Myocyte (in vitro differentiated cells): ENCODE data around the gene PIGR. TPM values are rescaled to one million over a fixed set of nuclear protein-coding genes. Genes with fewer than 3 reads are reported as not detected.

Experiments used
- DNase-seq: peaks from one replicate; pipeline ENCODE4 v3.0.0-alpha.2; 2012; ENCODE audit warnings: low read depth
- total RNA-seq: library from RNA; depleted of rRNA; stranded (reverse); fragments of >200 nt; gene quantifications from 2 replicates; pipeline ENCODE4 v1.2.3, GENCODE V29; 2014

PIGR gene
- total RNA-seq, 1 donor from 2014 or later, result not detected

GRCh38 chr1:206912445-206913095, 33.7 kb downstream of the PIGR start:
- DNase-seq, result peak; percentile 86

GRCh38 chr1:206911064-206911663, 35.1 kb downstream of the PIGR start:
- peak; percentile 66 for DNase-seq

- no peak for DNase-seq
Measured at GRCh38 chr1:206909883-206910318, 36.4 kb downstream of the PIGR start.

- no peak for DNase-seq
Measured at GRCh38 chr1:206909161-206909882, 36.9 kb downstream of the PIGR start.

GRCh38 chr1:206908038-206908437, 38.2 kb downstream of the PIGR start:
- DNase-seq, result no peak

GRCh38 chr1:206907304-206907991, 38.8 kb downstream of the PIGR start:
- DNase-seq, result no peak

GRCh38 chr1:206905295-206906164, 40.7 kb downstream of the PIGR start:
- DNase-seq, result peak; percentile 31

- DNase-seq, result peak; percentile 25
Measured at GRCh38 chr1:206904423-206905142, 41.7 kb downstream of the PIGR start.

- DNase-seq, result no peak
Measured at GRCh38 chr1:206903687-206904086, 42.6 kb downstream of the PIGR start.

- DNase-seq, result no peak
Measured at GRCh38 chr1:206902702-206903101, 43.6 kb downstream of the PIGR start.

GRCh38 chr1:206901944-206902343, 44.3 kb downstream of the PIGR start:
- no peak for DNase-seq

GRCh38 chr1:206900149-206900548, 46.1 kb downstream of the PIGR start:
- DNase-seq, result no peak

- DNase-seq, result no peak
Measured at GRCh38 chr1:206899717-206900116, 46.5 kb downstream of the PIGR start.

GRCh38 chr1:206898915-206899431, 47.3 kb downstream of the PIGR start:
- no peak for DNase-seq

GRCh38 chr1:206898089-206898914, 48.0 kb downstream of the PIGR start:
- peak; percentile 68 for DNase-seq

- no peak for DNase-seq
Measured at GRCh38 chr1:206897175-206897574, 49.1 kb downstream of the PIGR start, which contains the start of gene IL24. IL24 (plus strand) TSS chr1:206897443; CDS start chr1:206897833, 390 bp downstream.

- peak; percentile 37 for DNase-seq
Measured at GRCh38 chr1:206896261-206896660, 50.0 kb downstream of the PIGR start.

- peak; percentile 49 for DNase-seq
Measured at GRCh38 chr1:206895837-206896242, 50.4 kb downstream of the PIGR start.

- no peak for DNase-seq
Measured at GRCh38 chr1:206895325-206895724, 50.9 kb downstream of the PIGR start.
